ENCODE measurements around the gene ADCK1.
"Not testable (repeated sequence)": the region's sequence is repeated elsewhere in the genome, so short reads cannot be mapped to it uniquely, and the experiment has no call there.

The ADCK1 gene

DNA sequence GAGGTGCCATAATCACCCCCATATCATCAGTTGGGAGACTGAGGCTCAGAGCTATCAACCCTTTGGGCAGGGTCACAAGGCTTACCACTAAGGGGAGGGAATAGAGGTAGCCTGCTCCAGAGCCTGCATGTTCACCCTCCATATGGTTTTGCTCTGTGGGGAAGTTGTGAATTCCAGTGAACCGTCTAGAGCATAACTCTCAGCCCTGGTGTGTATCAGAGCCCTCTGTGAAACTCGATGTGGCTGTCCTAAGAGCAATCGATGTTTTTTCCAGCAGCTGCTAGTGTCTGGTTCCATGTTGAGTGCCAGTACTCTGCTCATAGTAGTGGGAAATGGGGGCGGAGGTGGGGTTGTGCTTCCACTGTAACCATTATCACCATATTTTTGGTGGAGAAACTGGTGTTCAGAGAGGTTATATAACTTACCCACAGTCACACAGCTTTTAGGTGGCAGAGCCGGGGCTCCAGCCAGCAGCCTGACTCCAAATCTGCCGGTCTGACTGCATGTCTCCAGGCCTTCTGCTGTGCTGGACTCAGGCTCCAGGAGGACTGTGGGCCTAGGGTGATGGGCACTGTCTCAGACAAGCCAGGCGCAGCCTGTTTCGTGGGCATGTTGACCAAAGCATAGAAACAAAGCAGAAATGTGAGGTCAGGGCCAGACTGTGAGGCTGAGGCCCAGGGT, 104.2 kb downstream of the ADCK1 start:
- DNase-seq, result no peak

DNA sequence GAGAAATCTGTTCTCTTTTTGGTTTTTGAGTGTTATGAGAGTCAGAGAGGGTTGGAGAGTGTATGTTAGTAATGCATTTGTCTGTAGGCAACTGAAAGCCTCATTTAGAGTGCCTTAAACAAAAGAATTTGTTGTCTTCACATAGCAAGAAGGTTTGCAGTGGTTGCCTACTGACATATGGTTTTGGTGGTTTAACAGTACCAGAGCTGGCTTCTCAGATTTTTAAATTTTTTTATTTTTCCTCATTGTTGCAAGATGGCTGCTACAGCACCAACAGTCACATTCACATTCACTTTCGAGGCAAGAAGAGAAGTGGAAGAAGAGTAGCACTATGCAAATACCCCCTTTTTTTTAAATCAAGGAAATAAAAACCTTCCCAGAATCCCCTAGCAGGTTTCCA, 106.5 kb downstream of the ADCK1 start:
- DNase-seq, result no peak

DNA sequence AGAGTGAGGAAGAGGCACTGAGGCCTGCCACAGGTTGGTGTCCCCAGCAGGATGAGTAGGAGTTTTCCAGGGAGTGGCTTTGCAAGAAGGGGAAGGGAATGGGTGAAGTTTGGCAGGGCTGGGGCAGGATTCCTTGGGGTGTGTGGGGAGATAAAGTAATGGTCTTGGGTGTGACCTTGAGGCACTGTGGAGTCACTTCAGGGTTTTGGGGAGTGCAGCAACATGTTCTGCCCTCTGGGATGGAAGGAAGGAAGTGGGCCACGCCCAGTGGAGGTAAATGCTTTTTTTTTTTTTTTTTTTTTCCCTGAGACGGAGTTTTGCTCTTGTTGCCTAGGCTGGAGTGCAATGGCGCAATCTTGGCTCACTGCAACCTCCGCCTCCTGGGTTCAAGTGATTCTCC, 108.9 kb downstream of the ADCK1 start:
- no peak for DNase-seq

DNA sequence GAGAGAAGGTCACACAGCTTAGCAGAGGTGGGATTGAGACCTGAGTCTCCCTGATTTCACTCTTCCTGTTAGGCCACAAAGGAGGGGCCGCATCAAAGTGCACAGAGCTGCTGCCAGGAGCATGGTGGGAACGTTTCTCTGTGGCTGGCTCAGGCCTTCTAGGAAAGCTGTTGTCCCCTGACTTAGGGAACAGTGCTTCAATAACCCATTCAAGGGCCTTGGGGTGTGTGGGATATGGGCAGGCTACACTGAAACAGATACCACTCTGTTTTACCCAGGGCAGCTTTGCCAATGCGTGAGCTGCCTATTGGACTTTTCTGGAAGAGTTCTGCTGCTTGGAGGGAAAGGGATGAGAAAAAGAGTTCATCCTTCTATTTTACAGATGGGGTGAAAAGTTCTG, 110.0 kb downstream of the ADCK1 start:
- no peak for DNase-seq

DNA sequence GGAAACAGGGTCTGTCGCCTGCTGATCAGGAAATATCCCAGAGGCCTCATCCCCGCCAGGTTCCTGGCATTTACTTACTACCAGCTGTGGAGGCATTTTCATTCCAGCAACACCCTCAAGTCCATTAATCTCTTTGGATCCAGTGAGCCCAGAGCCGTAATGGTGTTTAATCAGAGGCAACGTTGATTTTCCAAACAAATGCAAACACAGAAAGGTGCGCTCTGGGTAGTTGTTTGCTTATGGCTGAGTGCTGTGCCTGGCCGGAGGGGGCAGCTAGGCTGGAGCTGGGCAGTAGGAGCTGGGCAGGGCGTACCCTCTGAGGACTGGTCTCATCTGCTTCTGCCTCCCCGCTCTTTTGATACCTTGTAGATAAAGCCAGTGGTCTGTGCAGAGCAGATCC, 110.6 kb downstream of the ADCK1 start:
- no peak for DNase-seq

DNA sequence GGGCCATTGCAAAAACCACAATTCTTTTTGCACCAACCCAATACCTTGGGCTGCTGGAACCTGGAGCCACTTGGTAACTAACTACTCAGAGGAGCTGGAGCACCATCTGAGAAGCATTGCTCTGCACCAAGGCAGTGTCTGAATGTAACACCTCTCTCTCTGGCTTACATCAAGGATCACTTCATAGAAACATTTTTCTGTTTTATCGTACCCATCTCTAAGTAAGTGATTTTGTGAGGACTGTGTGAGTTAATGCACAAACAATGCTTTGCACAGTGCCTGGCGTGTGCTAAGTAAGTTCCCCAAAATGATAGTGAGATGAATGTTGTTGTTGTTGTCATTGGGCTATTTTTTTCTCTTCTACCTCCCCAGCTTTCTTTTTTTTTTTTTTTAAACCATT, 111.4 kb downstream of the ADCK1 start:
- DNase-seq, result no peak

DNA sequence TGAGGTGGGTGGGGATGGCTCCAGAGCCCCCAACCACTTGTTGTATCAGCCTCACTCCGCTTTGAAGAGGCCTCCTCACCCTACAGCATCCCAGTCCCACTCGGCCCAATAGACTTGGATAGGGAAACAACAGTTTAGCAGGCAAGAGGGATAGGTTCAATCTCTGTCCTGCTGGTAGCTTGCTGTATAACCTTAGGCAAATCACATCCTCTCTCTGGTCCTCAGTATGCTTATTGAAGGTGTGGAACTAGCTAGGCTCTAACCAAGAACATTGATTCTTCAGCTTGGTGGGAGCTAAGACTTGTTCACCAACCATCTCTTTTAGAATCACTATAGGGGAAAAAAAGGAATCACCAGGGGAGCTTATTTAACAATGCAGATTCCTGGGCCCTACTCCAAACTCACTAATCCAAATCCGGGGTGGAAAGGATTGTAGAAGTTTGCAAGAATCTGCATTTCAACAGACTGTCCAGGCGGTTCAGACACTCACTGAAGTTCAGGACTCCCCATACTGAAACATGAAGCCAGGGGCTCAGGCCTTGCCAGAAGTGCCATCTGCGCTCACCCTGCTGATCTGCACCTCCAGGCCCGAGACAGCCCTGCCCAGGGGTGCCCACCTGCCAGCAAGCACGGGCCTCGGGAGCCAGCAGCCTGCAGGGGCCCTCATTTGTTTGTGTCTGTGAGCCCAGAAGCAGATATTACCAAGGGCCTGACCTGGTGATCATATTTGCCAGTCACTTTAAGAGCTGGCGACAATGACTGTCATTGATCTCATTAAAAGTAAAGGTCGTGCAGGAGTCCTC, 113.0 kb downstream of the ADCK1 start:
- no peak for DNase-seq

DNA sequence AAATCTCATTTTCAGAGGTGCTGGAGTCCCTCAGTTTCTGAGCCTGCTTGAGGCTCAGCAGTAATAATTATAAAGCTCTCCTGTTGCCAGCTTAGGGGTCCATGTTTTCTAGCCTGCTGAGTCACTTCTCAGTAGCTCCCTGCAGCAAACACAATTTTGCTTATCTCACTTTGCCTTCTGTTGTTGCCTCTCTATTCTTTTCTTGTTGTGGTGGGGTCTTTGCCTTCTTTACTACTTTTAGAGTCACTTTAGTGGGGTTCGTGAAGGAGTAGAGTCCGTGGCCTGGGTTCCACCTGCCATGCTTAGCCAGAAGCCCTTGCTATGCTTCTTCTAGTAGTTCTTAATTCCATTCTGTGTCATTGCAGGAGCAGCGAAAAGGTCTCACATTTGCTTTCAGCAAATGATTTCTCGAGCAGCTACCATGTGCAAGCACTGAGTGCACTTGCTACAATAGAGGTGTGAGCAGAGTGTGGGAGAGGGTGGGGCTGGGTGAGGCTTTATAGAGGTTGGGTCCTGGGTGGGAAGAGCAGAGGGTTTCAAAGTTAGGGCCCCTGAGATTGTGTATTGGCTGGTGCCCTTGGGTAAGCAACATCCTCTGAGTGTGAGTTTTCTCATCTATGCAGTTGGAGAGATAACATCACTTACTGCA, 114.3 kb downstream of the ADCK1 start:
- DNase-seq, result no peak

DNA sequence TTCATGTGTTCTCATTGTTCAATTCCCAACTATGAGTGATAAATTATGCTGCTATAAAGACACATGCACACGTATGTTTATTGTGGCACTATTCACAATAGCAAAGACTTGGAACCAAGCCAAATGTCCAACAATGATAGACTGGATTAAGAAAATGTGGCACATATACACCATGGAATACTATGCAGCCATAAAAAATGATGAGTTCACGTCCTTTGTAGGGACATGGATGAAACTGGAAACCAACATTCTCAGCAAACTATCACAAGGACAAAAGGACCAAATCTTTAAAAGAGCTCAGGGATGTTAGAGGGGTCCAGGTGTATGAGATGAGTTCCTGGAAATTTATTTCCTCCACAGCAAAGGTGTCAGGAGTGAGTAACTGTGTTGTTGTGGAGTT, 115.5 kb downstream of the ADCK1 start:
- not testable (repeated sequence) for DNase-seq

DNA sequence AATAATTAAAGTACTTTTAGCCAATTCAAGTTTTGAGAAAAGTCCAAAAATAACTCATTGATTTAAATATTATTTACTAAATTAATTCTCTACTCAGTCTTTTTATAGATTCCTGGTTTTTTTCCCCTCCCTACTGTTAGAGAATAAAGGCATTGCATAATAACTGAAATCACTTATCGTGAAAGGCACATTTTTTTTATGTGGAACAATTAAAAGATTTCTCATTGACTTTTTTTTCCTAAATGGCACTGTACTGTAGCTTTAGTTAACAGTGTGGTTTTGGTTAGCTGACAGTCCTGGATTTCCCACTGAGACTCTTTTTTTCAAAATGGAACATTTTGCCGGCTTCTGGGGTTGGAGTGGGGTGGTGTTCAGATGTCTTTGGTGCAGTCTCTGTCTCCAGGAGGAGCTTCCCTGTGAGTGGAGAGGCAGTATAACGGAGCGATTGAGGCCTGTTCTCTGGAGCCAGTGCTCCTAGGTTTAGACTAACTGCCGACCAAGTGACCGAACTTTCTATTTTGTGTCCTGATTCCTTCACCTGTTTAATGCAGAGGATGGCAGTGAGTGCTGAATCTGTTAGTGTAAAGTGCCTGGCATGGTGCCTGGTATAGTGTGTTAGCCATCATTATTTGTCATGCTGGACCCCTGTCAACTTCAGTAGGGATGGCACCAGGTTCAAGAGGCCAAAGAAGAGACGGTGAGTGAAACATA, 117.7 kb downstream of the ADCK1 start:
- DNase-seq, result no peak

DNA sequence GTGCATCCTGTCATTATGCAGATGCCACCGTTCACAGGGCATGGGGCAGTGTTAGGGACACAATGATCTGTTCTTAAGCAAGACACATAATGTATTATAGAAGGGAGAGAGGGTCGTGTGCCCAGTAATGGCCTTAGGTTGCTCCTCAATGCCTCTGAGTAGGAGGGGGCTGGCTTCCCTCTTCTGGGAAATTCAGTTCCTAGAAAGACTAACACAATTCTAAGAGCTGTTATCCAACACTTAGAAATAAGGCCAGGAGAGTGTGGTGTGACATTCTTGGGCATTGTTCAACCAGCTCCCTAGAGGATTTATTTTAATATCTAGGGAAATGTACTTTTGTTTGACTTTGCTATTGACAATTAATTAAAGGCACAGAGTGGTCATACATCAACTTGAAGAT, 118.5 kb downstream of the ADCK1 start:
- no peak for DNase-seq

DNA sequence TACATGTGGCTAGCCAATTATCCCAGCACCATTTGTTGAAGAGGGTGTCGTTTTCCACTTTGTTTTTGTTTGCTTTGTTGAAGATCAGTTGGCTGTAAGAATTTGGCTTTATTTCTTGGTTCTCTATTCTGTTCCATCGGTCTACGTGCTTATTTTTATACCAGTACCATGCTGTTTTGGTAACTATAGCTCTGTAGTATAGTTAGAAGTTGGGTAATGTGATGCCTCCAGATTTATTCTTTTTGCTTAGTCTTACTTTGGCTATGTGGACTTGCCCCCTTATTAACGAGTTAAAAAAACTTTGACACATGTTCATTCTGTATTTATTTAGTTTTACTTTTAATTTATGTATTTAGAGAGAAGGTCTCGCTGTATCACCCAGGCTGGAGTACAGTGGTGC, 120.4 kb downstream of the ADCK1 start:
- DNase-seq, result no peak

DNA sequence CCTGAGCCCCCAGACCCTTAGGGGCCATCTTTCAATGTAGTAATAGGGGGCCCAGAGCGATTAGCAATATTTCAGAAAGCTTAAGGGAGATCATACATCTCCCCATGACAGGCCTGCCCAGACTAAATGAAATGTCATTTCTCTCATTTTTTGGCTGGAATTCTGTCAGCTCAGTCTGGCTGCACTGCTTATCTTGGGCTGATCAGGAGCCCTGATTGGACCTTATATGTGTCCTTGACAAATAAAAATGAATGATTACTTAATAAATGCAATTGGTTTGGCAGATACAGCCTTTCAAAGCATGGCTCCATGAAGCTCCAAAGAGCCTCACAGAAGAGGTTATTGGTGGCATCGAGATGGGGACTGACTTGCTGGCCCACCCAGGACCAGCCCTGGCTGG, 121.9 kb downstream of the ADCK1 start:
- DNase-seq, result no peak

DNA sequence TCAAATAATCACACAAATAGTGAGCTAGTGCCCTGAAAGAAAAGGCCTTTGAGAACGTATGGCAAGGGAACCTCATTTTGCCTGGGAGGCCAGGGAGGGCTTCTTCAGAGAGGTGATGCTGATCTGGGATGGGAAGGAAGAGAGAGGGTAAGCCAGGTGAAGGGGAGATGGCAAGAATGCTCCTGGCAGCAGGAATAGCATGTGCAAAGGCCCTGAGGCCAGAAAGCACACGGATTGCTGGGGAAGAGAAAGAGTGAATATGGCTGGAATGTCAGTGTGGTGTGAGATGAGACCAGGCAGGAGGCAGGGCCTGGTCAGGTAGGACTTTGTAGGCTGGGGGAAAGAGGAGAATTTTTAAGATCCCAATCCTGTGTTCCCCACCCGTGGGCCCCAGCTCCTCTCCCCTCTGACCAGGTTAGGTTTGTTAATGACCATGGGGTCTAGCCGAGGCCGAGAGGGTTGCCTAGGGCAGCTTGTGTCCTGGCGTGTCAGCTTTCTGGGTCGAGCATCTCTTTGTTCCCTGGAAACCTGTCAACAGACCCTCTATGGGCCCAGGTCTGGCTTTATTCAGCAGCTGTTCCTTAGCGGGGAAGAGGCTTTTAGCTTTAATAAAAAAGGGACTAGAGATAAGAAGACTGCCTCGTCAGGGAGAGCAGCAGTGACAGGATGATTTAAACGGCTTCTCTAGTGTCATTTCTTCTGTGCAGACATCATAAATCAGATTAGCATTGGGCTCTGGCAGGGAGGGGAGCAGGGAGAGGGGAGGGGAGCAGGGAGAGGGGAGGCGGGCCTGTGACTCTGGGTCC, 123.4 kb downstream of the ADCK1 start:
- DNase-seq, result no peak

DNA sequence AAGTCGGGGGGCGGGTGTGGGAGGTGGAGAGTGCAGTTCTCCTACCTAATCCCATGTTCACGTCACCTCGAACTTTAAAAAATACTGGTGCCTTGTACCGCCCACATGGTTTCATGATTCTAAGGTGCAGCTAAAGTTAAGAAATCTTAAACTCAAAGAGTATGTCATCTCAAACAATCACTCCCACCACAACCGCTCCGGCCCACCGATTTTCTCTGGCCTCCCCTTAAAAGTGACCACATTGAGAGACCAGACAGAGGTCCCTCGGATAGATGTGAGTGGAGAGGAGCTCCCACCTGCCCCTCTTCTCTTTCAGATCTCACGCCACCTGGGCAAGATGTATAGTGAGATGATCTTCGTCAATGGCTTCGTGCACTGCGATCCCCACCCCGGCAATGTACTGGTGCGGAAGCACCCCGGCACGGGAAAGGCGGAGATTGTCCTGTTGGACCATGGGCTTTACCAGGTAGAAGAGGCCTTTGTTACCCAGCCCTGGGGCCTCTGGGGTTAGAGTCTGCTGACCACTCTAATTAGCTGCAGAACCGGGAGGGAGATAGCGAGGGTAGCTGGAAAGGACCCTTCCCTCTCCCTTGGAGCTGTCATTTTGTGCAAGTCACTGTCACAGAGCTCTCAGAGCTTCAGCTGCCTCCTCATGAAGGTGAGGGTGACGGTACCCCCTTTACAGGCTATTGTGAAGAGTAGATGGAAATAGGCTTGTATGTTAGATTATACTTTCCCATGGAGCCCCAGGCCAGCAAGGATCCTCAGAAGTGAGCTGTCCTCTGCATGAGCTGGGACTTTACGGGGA, 124.4 kb downstream of the ADCK1 start:
- no peak for DNase-seq

DNA sequence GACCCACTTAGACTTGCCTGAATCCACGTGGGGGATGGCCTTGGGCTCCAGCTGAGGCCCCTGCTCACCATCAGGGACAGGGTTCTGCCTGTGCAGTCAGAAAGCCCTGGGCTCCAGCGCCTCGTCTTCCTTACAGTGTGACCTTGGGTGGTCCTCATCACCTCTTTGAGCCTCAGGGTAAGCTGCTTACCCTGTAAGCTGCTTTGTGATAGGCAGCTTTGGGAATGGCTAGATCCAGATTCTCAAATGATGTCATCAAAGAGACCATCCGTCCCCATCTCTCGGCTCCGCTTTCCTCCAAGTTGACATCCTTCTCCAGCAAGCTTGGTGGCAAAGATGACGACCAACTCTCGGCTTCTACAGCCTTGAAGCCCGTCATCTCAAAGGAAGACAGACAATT, 127.0 kb downstream of the ADCK1 start:
- DNase-seq, result no peak

DNA sequence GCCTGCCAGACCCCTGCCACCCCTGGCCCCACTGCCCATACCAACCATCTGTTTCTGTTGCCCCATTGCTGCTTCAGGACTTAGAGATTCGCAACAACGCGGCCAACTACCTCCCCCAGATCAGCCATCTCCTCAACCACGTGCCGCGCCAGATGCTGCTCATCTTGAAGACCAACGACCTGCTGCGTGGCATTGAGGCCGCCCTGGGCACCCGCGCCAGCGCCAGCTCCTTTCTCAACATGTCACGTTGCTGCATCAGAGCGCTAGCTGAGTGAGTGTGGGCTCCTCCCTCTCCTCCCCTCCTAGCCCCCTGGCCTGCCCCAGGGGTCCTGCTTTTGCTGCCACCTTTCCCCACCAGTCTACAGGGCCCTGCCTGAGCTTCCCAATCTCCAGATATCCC, 131.5 kb downstream of the ADCK1 start:
- DNase-seq, result no peak

DNA sequence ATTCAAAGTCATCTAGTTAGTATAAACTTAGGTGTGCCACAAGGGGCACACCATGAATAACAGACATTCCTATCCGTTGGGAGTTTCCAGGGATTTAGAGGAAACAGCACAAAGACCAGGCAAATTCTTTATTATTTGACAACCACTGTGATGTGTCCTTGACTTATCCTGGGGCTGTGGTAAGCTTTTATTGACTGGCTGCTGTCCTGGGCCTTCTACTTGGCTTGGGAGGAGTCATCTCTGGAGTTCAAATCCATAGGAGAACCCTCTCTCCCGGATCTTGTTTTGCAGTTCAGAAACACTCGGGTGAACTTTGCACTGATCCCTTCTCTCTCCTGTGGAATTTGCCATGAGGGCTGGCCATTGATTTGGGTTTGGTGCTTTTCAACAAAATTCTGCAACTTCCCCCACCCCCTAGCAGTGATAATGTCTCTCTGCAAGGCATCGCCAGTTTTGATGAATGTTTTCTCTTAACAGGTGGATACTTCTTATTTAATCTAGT, 136.3 kb downstream of the ADCK1 start:
- DNase-seq, result no peak

DNA sequence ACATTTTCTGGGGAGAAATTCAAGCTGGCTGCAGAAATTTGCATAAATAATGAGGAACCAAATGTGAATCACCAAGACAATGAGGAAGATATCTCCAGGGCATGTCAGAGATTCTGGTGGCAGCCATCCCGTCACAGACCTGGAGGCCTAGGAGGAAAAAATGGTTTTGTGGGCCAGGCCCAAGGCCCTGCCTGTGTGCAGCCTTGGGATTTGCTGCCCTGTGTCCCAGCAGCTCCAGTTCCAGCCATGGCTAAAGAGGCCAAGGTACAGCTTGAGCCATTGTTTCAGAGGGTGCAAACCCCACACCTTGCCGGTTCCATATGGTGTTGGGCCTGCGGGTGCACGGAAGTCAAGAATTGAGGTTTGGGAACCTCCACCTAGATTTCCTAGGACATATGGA, 147.5 kb downstream of the ADCK1 start:
- DNase-seq, result no peak

DNA sequence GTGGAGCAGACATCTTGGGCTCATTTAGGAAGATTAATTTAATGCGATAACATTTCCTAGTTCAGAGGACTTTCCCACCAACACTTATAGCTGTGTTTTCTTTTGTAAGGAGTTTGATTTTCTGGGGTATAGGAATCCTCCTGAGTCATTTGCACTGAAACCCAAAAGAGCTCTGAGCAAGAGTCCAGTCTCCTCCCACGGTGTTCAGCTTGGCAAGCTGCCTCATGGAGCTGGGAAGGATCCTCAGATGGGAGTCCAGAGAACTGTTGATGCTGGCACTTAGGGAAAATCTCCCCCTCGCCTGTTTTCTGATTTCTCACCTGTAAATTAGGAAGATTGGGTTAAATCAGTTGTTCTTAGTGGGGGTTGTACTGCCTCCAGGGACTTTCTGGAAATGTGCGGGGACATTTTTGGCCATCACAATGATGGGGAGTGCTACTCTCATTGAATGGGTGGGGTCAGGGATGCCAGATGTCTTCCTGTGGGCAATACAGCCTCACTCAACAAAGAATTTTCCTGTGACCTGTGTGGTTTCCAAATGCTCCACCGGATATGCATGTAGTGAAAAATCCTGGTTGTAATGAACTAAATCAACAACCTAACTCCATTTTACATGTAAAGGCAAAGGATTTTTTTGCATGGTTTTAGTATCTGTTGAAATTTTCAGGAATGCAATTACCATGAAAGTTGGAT, 150.6 kb downstream of the ADCK1 start:
- no peak for DNase-seq

Data from COR-L47 (cell line).